Neural cell (in vitro differentiated cells): ENCODE data around the gene FADS1.

Experiments
- EP300 ChIP-seq: fragments of 450-650 bp; conservative IDR thresholded peaks from 2 replicates; pipeline ENCODE4 v1.6.1; 2014; ENCODE audit warnings: antibody characterized with exemption, mild to moderate bottlenecking, moderate library complexity; ENCODE audit not compliant: poor library complexity, severe bottlenecking
- EZH2 ChIP-seq: fragments of 200-600, 300-800 bp; shearing (Covaris generic), sonication (generic); IDR thresholded peaks from 2 replicates; pipeline ENCODE4 v1.6.1; 2014; ENCODE audit warnings: antibody characterized with exemption, low read length, borderline replicate concordance, mild to moderate bottlenecking; ENCODE audit not compliant: insufficient read depth, poor library complexity, severe bottlenecking
- MXI1 ChIP-seq: fragments of 450-650 bp; conservative IDR thresholded peaks from 2 replicates; pipeline ENCODE4 v1.6.1; 2014; ENCODE audit warnings: antibody characterized with exemption, mild to moderate bottlenecking; ENCODE audit not compliant: poor library complexity, severe bottlenecking
- POLR2AphosphoS5 ChIP-seq: IDR thresholded peaks from 2 replicates; pipeline ENCODE4 v1.6.1; 2012
- RAD21 ChIP-seq: fragments of 450-650 bp; conservative IDR thresholded peaks from 2 replicates; pipeline ENCODE4 v1.6.1; 2014; ENCODE audit warnings: antibody characterized with exemption, mild to moderate bottlenecking, moderate library complexity
- TAF1 ChIP-seq: IDR thresholded peaks from 2 replicates; pipeline ENCODE4 v1.6.1; 2012; ENCODE audit warnings: low read depth
- TF ChIP-seq, protein P1 (sequence below): fragments of 450-650 bp; IDR thresholded peaks from 2 replicates; pipeline ENCODE4 v1.5.1; 2014; ENCODE audit warnings: antibody characterized with exemption, mild to moderate bottlenecking, moderate library complexity; ENCODE audit not compliant: poor library complexity, severe bottlenecking
- TF ChIP-seq, protein P2 (sequence below): IDR thresholded peaks from 2 replicates; pipeline ENCODE4 v1.6.1; 2012; ENCODE audit warnings: borderline replicate concordance

DNA sequence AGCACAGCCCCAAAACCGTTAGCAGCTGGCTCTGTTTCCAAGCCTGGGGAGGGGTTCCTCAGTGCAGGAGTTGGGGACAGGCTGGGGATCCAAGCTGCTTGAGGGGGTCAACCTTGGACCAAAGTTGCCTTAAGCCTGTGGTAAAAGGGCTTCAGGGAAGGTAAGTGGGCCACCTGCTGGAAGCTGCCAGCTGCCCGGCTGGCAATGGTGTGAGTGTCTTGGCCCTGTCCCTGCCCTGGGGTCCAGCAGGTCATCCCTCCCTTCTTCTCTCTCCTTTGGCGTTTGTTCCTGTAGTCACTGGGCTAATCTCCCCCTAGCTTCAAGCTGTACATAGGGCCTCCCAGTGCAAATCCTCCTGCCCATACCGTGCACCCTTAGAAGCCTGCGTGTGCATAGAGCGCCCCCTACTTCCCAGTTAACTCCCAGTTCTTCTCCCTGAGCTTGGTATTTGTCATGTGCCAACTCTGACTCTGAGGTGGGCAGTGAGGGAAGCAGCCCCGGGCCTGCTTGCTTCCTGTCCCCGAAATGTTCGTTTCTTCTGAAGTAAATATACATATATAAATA is 28.8 kb downstream of the FADS1 start:
- TF ChIP-seq TAF1 (no peak), RAD21 (peak; percentile 48), EZH2 (no peak), POLR2AphosphoS5 (no peak), EP300 (no peak), MXI1 (no peak)
- TF ChIP-seq, protein P1, sequence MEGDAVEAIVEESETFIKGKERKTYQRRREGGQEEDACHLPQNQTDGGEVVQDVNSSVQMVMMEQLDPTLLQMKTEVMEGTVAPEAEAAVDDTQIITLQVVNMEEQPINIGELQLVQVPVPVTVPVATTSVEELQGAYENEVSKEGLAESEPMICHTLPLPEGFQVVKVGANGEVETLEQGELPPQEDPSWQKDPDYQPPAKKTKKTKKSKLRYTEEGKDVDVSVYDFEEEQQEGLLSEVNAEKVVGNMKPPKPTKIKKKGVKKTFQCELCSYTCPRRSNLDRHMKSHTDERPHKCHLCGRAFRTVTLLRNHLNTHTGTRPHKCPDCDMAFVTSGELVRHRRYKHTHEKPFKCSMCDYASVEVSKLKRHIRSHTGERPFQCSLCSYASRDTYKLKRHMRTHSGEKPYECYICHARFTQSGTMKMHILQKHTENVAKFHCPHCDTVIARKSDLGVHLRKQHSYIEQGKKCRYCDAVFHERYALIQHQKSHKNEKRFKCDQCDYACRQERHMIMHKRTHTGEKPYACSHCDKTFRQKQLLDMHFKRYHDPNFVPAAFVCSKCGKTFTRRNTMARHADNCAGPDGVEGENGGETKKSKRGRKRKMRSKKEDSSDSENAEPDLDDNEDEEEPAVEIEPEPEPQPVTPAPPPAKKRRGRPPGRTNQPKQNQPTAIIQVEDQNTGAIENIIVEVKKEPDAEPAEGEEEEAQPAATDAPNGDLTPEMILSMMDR: peak; percentile 45
- TF ChIP-seq, protein P2, sequence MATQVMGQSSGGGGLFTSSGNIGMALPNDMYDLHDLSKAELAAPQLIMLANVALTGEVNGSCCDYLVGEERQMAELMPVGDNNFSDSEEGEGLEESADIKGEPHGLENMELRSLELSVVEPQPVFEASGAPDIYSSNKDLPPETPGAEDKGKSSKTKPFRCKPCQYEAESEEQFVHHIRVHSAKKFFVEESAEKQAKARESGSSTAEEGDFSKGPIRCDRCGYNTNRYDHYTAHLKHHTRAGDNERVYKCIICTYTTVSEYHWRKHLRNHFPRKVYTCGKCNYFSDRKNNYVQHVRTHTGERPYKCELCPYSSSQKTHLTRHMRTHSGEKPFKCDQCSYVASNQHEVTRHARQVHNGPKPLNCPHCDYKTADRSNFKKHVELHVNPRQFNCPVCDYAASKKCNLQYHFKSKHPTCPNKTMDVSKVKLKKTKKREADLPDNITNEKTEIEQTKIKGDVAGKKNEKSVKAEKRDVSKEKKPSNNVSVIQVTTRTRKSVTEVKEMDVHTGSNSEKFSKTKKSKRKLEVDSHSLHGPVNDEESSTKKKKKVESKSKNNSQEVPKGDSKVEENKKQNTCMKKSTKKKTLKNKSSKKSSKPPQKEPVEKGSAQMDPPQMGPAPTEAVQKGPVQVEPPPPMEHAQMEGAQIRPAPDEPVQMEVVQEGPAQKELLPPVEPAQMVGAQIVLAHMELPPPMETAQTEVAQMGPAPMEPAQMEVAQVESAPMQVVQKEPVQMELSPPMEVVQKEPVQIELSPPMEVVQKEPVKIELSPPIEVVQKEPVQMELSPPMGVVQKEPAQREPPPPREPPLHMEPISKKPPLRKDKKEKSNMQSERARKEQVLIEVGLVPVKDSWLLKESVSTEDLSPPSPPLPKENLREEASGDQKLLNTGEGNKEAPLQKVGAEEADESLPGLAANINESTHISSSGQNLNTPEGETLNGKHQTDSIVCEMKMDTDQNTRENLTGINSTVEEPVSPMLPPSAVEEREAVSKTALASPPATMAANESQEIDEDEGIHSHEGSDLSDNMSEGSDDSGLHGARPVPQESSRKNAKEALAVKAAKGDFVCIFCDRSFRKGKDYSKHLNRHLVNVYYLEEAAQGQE: no peak
